ENCODE results near the gene POU2F1.

Gene POU2F1

DNA sequence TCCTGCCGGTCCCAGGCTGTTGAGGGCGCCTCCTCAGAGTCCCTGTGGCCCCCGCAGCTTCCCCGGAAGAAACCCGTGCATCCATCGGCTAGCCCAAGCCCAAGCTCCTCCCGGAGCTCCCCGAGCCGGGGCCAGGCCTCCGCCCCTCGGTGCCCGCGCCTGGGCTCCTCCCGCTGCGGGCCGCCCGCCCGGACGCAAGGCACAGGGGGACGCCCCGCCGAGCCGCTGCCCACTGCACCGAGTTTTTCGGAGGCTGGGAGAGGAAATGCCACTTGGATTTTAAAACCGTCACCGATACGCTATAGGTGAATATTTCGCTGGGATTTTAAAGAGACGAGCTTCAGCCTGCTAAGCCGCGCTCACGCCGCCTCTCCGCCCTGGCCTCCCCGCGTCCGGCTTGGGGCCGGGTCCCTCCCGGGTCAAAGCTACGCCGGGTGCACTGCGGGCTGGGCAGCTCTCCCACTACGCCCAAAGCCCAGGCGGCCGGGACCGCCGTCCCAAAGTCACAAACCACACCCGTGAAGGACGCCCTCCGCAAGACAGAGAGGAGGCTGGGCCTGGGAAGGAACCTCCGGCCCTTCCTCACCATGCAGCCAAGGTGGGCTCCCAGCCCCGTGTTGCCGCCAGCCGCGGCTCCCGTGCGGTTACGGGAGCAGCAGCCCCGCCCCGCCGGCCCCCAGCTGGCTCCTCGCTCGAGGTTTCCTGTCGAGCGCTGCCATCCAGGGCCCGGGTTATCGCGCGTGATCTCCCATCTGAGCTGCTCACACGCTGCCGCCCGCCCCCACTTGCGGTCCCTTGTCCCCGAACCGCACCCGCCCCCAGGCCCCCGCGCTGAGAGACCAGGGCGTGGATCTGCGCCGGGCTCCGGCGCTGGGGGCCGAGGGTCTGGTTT, 234.5 kb downstream of the POU2F1 start (continued):
- TF ChIP-seq, protein P1, sequence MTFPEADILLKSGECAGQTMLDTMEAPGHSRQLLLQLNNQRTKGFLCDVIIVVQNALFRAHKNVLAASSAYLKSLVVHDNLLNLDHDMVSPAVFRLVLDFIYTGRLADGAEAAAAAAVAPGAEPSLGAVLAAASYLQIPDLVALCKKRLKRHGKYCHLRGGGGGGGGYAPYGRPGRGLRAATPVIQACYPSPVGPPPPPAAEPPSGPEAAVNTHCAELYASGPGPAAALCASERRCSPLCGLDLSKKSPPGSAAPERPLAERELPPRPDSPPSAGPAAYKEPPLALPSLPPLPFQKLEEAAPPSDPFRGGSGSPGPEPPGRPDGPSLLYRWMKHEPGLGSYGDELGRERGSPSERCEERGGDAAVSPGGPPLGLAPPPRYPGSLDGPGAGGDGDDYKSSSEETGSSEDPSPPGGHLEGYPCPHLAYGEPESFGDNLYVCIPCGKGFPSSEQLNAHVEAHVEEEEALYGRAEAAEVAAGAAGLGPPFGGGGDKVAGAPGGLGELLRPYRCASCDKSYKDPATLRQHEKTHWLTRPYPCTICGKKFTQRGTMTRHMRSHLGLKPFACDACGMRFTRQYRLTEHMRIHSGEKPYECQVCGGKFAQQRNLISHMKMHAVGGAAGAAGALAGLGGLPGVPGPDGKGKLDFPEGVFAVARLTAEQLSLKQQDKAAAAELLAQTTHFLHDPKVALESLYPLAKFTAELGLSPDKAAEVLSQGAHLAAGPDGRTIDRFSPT (tag by site-specific recombination; IDR thresholded peaks at IDR 0.05), result no peak
- TF ChIP-seq ZNF394 (tag by site-specific recombination; IDR thresholded peaks at IDR 0.05; ENCODE audit: borderline replicate concordance) (0 out of 2 replicates have a peak, but pooled peaks have one; percentile 38), ZFP3 (tag by site-specific recombination; IDR thresholded peaks at IDR 0.05; ENCODE audit: low read depth) (no peak), ZNF670 (tag by site-specific recombination; IDR thresholded peaks at IDR 0.05; ENCODE audit: low read depth) (no peak), ZNF473 (tag by site-specific recombination; IDR thresholded peaks at IDR 0.05) (no peak), KLF1 (tag by site-specific recombination; IDR thresholded peaks at IDR 0.05) (peak; percentile 44; the same call in 1 of the 2 replicates), ZNF843 (tag by site-specific recombination; IDR thresholded peaks at IDR 0.05) (0 out of 2 replicates have a peak, but pooled peaks have one; percentile 38), ZNF184 (tag by site-specific recombination; IDR thresholded peaks at IDR 0.05) (0 out of 2 replicates have a peak, but pooled peaks have one; percentile 24), ZNF248 (tag by site-specific recombination; IDR thresholded peaks at IDR 0.05) (no peak), MYNN (tag by site-specific recombination; IDR thresholded peaks at IDR 0.05; ENCODE audit: borderline replicate concordance) (no peak), ZNF610 (tag by site-specific recombination; IDR thresholded peaks at IDR 0.05; ENCODE audit: borderline replicate concordance) (peak; percentile 44; the same call in 1 of the 2 replicates), ZNF701 (tag by site-specific recombination; IDR thresholded peaks at IDR 0.05) (no peak), REPIN1 (tag by site-specific recombination; IDR thresholded peaks at IDR 0.05; ENCODE audit: low read depth) (peak; percentile 85), ZNF654 (tag by site-specific recombination; IDR thresholded peaks at IDR 0.05; ENCODE audit: low read depth) (no peak), ZNF501 (tag by site-specific recombination; IDR thresholded peaks at IDR 0.05) (0 out of 2 replicates have a peak, but pooled peaks have one; percentile 21), ZNF175 (tag by site-specific recombination; IDR thresholded peaks at IDR 0.05) (no peak), ZBTB48 (tag by site-specific recombination; IDR thresholded peaks at IDR 0.05) (0 out of 2 replicates have a peak, but pooled peaks have one; percentile 19), ZNF37A (tag by site-specific recombination; IDR thresholded peaks at IDR 0.05) (no peak), ZBTB17 (tag by site-specific recombination; IDR thresholded peaks at IDR 0.05) (peak; percentile 37)
- TF ChIP-seq, protein P2, sequence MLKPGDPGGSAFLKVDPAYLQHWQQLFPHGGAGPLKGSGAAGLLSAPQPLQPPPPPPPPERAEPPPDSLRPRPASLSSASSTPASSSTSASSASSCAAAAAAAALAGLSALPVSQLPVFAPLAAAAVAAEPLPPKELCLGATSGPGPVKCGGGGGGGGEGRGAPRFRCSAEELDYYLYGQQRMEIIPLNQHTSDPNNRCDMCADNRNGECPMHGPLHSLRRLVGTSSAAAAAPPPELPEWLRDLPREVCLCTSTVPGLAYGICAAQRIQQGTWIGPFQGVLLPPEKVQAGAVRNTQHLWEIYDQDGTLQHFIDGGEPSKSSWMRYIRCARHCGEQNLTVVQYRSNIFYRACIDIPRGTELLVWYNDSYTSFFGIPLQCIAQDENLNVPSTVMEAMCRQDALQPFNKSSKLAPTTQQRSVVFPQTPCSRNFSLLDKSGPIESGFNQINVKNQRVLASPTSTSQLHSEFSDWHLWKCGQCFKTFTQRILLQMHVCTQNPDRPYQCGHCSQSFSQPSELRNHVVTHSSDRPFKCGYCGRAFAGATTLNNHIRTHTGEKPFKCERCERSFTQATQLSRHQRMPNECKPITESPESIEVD (tag by site-specific recombination; IDR thresholded peaks at IDR 0.05), result 0 out of 2 replicates have a peak, but pooled peaks have one; percentile 23
- TF ChIP-seq, protein P3, sequence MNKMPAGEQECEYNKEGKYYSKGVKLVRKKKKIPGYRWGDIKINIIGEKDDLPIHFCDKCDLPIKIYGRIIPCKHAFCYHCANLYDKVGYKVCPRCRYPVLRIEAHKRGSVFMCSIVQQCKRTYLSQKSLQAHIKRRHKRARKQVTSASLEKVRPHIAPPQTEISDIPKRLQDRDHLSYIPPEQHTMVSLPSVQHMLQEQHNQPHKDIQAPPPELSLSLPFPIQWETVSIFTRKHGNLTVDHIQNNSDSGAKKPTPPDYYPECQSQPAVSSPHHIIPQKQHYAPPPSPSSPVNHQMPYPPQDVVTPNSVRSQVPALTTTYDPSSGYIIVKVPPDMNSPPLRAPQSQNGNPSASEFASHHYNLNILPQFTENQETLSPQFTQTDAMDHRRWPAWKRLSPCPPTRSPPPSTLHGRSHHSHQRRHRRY (tag by site-specific recombination; IDR thresholded peaks at IDR 0.05), result no peak
- TF ChIP-seq, protein P4, sequence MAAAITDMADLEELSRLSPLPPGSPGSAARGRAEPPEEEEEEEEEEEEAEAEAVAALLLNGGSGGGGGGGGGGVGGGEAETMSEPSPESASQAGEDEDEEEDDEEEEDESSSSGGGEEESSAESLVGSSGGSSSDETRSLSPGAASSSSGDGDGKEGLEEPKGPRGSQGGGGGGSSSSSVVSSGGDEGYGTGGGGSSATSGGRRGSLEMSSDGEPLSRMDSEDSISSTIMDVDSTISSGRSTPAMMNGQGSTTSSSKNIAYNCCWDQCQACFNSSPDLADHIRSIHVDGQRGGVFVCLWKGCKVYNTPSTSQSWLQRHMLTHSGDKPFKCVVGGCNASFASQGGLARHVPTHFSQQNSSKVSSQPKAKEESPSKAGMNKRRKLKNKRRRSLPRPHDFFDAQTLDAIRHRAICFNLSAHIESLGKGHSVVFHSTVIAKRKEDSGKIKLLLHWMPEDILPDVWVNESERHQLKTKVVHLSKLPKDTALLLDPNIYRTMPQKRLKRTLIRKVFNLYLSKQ (tag by site-specific recombination; IDR thresholded peaks at IDR 0.05; ENCODE audit: borderline replicate concordance), result no peak
- TF ChIP-seq, protein P5, sequence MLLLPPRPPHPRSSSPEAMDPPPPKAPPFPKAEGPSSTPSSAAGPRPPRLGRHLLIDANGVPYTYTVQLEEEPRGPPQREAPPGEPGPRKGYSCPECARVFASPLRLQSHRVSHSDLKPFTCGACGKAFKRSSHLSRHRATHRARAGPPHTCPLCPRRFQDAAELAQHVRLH (tag by site-specific recombination; IDR thresholded peaks at IDR 0.05), result no peak
- TF ChIP-seq, protein P6, sequence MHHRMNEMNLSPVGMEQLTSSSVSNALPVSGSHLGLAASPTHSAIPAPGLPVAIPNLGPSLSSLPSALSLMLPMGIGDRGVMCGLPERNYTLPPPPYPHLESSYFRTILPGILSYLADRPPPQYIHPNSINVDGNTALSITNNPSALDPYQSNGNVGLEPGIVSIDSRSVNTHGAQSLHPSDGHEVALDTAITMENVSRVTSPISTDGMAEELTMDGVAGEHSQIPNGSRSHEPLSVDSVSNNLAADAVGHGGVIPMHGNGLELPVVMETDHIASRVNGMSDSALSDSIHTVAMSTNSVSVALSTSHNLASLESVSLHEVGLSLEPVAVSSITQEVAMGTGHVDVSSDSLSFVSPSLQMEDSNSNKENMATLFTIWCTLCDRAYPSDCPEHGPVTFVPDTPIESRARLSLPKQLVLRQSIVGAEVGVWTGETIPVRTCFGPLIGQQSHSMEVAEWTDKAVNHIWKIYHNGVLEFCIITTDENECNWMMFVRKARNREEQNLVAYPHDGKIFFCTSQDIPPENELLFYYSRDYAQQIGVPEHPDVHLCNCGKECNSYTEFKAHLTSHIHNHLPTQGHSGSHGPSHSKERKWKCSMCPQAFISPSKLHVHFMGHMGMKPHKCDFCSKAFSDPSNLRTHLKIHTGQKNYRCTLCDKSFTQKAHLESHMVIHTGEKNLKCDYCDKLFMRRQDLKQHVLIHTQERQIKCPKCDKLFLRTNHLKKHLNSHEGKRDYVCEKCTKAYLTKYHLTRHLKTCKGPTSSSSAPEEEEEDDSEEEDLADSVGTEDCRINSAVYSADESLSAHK (tag by site-specific recombination; IDR thresholded peaks at IDR 0.05), result no peak
- TF ChIP-seq, protein P7, sequence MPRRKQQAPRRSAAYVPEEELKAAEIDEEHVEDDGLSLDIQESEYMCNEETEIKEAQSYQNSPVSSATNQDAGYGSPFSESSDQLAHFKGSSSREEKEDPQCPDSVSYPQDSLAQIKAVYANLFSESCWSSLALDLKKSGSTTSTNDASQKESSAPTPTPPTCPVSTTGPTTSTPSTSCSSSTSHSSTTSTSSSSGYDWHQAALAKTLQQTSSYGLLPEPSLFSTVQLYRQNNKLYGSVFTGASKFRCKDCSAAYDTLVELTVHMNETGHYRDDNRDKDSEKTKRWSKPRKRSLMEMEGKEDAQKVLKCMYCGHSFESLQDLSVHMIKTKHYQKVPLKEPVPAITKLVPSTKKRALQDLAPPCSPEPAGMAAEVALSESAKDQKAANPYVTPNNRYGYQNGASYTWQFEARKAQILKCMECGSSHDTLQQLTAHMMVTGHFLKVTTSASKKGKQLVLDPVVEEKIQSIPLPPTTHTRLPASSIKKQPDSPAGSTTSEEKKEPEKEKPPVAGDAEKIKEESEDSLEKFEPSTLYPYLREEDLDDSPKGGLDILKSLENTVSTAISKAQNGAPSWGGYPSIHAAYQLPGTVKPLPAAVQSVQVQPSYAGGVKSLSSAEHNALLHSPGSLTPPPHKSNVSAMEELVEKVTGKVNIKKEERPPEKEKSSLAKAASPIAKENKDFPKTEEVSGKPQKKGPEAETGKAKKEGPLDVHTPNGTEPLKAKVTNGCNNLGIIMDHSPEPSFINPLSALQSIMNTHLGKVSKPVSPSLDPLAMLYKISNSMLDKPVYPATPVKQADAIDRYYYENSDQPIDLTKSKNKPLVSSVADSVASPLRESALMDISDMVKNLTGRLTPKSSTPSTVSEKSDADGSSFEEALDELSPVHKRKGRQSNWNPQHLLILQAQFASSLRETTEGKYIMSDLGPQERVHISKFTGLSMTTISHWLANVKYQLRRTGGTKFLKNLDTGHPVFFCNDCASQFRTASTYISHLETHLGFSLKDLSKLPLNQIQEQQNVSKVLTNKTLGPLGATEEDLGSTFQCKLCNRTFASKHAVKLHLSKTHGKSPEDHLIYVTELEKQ (tag by site-specific recombination; IDR thresholded peaks at IDR 0.05; ENCODE audit: borderline replicate concordance), result 0 out of 2 replicates have a peak, but pooled peaks have one; percentile 8

All from HEK293 (cell line).